ENCODE results near the gene ATP11A. TPM values are rescaled to one million over a fixed set of nuclear protein-coding genes. Genes with fewer than 3 reads are reported as not detected.

The ATP11A gene
- total RNA-seq, 6 experiments from 2014 or later: 24.3 to 57.4 (median 33.1) TPM

- no peaks in the 10 kb centered on the region for H3K36me3 ChIP-seq
- H3K27me3 ChIP-seq: no peaks in the 10 kb centered on the region
- no peak overlapping the region for H3K27ac ChIP-seq
- no peaks in the 10 kb centered on the region for H3K4me1 ChIP-seq
- intact Hi-C loops (cut with DNase I): no loop called here
- WGBS (ENCODE audit: insufficient coverage, low coverage, low lambda C conversion rate, missing lambda C conversion rate): 82% methylated on average over 3 of the region's 8 CpGs
- no peak for ATAC-seq
- TF ChIP-seq, protein P1, sequence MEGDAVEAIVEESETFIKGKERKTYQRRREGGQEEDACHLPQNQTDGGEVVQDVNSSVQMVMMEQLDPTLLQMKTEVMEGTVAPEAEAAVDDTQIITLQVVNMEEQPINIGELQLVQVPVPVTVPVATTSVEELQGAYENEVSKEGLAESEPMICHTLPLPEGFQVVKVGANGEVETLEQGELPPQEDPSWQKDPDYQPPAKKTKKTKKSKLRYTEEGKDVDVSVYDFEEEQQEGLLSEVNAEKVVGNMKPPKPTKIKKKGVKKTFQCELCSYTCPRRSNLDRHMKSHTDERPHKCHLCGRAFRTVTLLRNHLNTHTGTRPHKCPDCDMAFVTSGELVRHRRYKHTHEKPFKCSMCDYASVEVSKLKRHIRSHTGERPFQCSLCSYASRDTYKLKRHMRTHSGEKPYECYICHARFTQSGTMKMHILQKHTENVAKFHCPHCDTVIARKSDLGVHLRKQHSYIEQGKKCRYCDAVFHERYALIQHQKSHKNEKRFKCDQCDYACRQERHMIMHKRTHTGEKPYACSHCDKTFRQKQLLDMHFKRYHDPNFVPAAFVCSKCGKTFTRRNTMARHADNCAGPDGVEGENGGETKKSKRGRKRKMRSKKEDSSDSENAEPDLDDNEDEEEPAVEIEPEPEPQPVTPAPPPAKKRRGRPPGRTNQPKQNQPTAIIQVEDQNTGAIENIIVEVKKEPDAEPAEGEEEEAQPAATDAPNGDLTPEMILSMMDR (IDR thresholded peaks at IDR 0.05): no peak
- no peak for TF ChIP-seq POLR2A (IDR thresholded peaks at IDR 0.05)
- H3K9me3 ChIP-seq: no peaks in the 10 kb centered on the region
- no peak for DNase-seq
- H3K4me3 ChIP-seq: no peak overlapping the region
Observed at GRCh38 chr13:112918266-112918665, 228.4 kb downstream of the ATP11A start.

GRCh38 chr13:112918746-112919145 lies 228.9 kb downstream of the ATP11A start:
- no peak for ATAC-seq
- no peaks in the 10 kb centered on the region for H3K36me3 ChIP-seq
- H3K27ac ChIP-seq: no peak overlapping the region
- no peak overlapping the region for H3K4me3 ChIP-seq
- WGBS (ENCODE audit: insufficient coverage, low coverage, low lambda C conversion rate, missing lambda C conversion rate): 63% methylated on average over 2 of the region's 13 CpGs
- no peak for DNase-seq
- no peaks in the 10 kb centered on the region for H3K27me3 ChIP-seq
- H3K4me1 ChIP-seq: no peaks in the 10 kb centered on the region
- TF ChIP-seq, protein P1 (IDR thresholded peaks at IDR 0.05): no peak
- no peak for TF ChIP-seq POLR2A (IDR thresholded peaks at IDR 0.05)
- H3K9me3 ChIP-seq: no peaks in the 10 kb centered on the region
- intact Hi-C loops (cut with DNase I): no loop called here

- Histone ChIP-seq H3K27ac (no peak overlapping the region), H3K4me1 (peaks cover 0 to 24% (median 11%) of the 10 kb centered on the region in 4 donors), H3K4me3 (no peak overlapping the region), H3K36me3 (no peaks in the 10 kb centered on the region), H3K27me3 (no peaks in the 10 kb centered on the region), H3K9me3 (no peaks in the 10 kb centered on the region)
- TF ChIP-seq, protein P1 (IDR thresholded peaks at IDR 0.05): no peak
- intact Hi-C loops (cut with DNase I): no loop called here
- peak in 1 of 4 donors; percentile 31 for ATAC-seq
- DNase-seq: no peak
- WGBS (ENCODE audit: insufficient coverage, low coverage, low lambda C conversion rate, missing lambda C conversion rate): 76% methylated on average over 12 of the region's 12 CpGs
Observed at GRCh38 chr13:112923962-112924361, 234.1 kb downstream of the ATP11A start.

- 68% methylated on average over 2 of the region's 2 CpGs for WGBS (ENCODE audit: insufficient coverage, low coverage, low lambda C conversion rate, missing lambda C conversion rate)
- Histone ChIP-seq H3K4me1 (peaks cover 0 to 28% (median 13%) of the 10 kb centered on the region in 4 donors), H3K4me3 (no peak overlapping the region), H3K27me3 (no peaks in the 10 kb centered on the region), H3K27ac (no peak overlapping the region), H3K36me3 (no peaks in the 10 kb centered on the region), H3K9me3 (no peaks in the 10 kb centered on the region)
- no peak for DNase-seq
- ATAC-seq: no peak
- TF ChIP-seq, protein P1 (IDR thresholded peaks at IDR 0.05): no peak
- TF ChIP-seq POLR2A (IDR thresholded peaks at IDR 0.05): no peak
- intact Hi-C loops (cut with DNase I): no loop called here
Observed at GRCh38 chr13:112924365-112924764, 234.5 kb downstream of the ATP11A start.

GRCh38 chr13:112926003-112926402 lies 236.2 kb downstream of the ATP11A start:
- H3K9me3 ChIP-seq: no peaks in the 10 kb centered on the region
- no peak for ATAC-seq
- intact Hi-C loops (cut with DNase I): no loop called here
- no peaks in the 10 kb centered on the region for H3K36me3 ChIP-seq
- WGBS (ENCODE audit: insufficient coverage, low coverage, low lambda C conversion rate, missing lambda C conversion rate): 92% methylated on average over 8 of the region's 15 CpGs
- H3K27ac ChIP-seq: no peak overlapping the region
- H3K4me3 ChIP-seq: no peak overlapping the region
- DNase-seq: no peak
- TF ChIP-seq, protein P1 (IDR thresholded peaks at IDR 0.05): no peak
- no peak for TF ChIP-seq POLR2A (IDR thresholded peaks at IDR 0.05)
- peaks cover 0 to 31% (median 15%) of the 10 kb centered on the region in 4 donors for H3K4me1 ChIP-seq
- H3K27me3 ChIP-seq: no peaks in the 10 kb centered on the region
